Fibroblast of skin of right biceps (primary cell): ENCODE data around the gene CCDC57.

Experiments
- DNase-seq: peaks from one replicate; pipeline ENCODE4 v3.0.0-alpha.2; 2013

CCDC57 gene

DNA sequence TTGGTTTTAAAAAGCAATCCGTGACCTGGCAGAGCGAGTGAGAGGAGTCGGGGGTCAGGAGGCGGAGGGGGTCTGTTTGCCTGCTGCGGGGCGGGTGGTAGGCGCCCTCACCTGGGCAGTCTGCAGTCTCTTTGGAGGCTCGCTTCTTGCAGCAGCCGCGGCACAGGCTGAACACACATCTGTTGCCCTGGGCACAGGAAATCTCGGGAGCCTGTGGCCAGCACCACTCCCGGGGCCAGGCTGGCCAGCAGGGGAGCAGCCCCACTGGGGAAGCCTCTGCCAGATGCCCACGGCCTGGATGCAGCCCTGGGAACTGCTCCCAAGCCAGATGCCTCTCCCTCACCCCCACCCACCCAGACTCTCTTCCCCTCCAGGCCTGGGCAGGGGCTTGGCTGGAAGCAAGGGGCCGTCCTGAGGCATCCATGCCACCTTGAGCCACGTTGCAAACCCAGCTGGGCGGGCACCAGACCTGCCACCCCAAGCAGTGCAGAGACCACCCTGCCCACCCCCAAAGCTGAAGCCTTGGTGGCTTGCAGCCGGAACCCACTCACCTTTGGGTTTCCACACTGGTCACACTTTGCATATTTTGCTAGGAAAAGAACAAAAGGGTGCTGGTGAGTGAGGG, 154.3 kb downstream of the CCDC57 start:
- no peak for DNase-seq

- no peak for DNase-seq
Observed at GRCh38 chr17:82056729-82057621, 155.7 kb downstream of the CCDC57 start.

GRCh38 chr17:82055965-82056728, 156.5 kb downstream of the CCDC57 start:
- DNase-seq, result no peak

- no peak for DNase-seq
Observed at GRCh38 chr17:82055023-82055964, 157.3 kb downstream of the CCDC57 start.

DNA sequence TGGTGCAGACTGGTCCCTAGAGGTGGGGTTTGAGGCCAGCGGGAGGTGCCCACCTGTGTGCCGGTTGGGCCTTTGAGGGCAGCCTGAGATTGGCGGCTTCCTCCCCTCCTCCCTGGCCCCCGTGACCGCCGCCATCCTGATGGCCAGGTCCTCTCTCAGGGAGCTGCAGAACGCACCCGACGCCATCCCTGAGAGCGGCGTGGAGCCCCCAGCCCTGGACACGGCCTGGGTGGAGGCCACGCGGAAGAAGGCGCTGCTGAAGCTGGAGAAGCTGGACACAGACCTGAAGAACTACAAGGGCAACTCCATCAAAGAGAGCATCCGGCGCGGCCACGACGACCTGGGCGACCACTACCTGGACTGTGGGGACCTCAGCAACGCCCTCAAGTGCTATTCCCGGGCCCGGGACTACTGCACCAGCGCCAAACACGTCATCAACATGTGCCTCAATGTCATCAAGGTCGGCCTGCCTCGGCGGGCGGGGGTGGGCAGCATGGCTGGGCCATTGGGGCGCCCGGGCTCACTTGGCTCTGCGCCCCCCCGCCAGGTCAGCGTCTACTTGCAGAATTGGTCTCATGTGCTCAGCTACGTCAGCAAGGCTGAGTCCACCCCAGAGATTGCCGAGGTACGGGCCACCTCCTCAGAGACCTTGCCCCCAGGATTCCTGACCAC, 158.2 kb downstream of the CCDC57 start:
- no peak for DNase-seq

- DNase-seq, result no peak
Observed at GRCh38 chr17:82053556-82054263, 158.9 kb downstream of the CCDC57 start.

DNA sequence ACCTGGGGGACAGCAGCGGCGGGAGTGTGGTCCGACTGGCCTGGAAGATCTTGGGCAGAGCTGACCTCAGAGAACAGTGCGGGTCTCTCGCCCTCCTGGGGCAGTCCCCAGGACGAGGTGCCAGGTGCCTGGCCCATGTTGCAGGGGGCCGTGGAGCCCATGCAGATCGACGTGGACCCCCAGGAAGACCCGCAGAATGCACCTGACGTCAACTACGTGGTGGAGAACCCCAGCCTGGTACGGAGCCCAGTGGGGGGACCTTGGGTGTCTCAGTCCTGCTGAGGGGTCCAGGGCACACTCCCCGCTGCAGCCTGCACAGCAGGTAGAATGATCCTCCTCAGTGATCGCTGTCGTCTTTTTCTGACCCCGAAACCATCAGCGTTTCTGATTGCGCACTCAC, 159.5 kb downstream of the CCDC57 start:
- DNase-seq, result no peak

DNA sequence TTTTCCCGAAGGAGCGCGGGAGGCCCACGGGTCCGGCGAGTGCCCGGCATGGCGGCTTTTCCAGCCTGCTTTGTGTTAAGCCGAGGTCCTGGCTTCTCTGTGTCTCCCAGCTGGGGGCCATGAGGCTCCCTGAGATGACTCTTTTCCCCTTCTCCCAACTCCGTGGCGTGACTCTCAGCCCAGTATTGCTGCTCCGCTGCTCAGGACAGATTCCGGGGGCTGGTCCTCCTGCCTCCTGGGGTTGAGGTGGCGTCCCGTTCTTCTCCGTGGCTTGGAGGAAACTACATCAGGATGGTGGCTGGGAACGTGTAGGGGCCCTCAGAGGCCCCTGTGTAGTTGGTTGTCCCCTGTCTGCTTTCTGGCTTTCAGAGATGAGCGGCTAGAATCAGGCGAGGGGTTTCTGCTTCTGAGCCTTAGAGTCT, 160.0 kb downstream of the CCDC57 start:
- no peak for DNase-seq

- peak; percentile 56 for DNase-seq
Observed at GRCh38 chr17:82051776-82052637, 160.6 kb downstream of the CCDC57 start, which contains the start of the genes GPS1 and RFNG. TSS of gene GPS1 (plus strand) at chr17:82051898. CDS start at chr17:82051932, 34 bp downstream. TSS of gene RFNG (minus strand) at chr17:82051811. CDS start at chr17:82051766, 45 bp downstream.
